Fibroblast of pulmonary artery (primary cell): Measurements from ENCODE around the gene C10orf71.

Experiments
- DNase-seq: peaks from one replicate; pipeline ENCODE4 v3.0.0-alpha.2; 2010; ENCODE audit warnings: low read depth
- H3K4me3 ChIP-seq: replicated peaks from 2 replicates; pipeline ENCODE4 v1.5.1; 2011; ENCODE audit warnings: low read depth, mild to moderate bottlenecking, control low read depth, low read length, moderate library complexity
- TF ChIP-seq, protein P1 (sequence below): IDR thresholded peaks from 2 replicates; pipeline ENCODE4 v1.5.1; 2011; ENCODE audit warnings: mild to moderate bottlenecking, control low read depth, low read length, inconsistent platforms; ENCODE audit errors: missing control alignments

Gene C10orf71

DNA sequence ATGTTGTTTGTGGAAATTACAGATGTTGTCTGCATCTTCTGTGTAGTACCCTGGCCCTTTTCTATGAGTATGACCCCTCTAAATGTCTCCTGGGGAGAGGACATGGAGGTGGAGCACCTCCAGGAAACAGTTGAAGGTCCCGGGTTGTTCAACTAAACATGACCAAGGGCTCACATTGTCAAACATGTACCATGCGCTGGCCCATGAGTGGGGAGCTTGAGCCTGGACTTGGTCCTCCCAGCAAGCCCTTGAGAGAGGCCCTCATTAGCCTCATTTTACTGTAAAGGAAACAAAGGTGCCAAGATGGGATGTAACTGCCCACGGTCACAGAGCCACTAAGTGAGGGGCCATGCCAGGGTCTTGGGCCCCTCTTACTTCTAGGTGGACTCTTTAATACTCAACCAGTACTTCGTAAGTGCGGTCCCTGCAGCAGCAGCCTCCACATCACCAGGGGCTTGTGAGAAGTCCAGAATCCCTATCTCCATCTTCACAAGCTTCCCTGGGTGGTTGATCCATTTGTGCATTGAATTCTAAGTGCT, 31.2 kb downstream of the C10orf71 start:
- TF ChIP-seq, protein P1, sequence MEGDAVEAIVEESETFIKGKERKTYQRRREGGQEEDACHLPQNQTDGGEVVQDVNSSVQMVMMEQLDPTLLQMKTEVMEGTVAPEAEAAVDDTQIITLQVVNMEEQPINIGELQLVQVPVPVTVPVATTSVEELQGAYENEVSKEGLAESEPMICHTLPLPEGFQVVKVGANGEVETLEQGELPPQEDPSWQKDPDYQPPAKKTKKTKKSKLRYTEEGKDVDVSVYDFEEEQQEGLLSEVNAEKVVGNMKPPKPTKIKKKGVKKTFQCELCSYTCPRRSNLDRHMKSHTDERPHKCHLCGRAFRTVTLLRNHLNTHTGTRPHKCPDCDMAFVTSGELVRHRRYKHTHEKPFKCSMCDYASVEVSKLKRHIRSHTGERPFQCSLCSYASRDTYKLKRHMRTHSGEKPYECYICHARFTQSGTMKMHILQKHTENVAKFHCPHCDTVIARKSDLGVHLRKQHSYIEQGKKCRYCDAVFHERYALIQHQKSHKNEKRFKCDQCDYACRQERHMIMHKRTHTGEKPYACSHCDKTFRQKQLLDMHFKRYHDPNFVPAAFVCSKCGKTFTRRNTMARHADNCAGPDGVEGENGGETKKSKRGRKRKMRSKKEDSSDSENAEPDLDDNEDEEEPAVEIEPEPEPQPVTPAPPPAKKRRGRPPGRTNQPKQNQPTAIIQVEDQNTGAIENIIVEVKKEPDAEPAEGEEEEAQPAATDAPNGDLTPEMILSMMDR: no peak
- DNase-seq: no peak
- H3K4me3 ChIP-seq: no peak overlapping the region

DNA sequence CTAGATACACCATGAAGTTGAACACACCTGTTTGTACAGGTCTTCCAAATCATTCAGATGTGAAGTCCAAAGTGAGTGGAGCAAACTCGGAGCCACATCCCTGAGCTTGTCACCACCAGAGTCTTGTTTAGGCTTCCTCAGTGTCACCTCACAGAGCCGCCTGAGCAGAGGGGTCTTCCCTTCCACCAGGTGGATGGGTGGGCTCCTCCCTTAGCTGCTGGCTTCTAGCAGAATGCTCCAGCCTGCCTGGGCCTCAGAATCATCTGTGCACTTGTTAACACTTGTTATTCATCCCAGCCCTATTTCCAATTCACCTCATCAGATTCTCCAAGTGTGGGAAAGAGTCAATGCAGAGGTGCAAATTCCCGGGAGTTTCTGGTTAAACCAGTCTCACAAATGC, 32.5 kb downstream of the C10orf71 start:
- no peak overlapping the region for H3K4me3 ChIP-seq
- TF ChIP-seq, protein P1: no peak
- no peak for DNase-seq

DNA sequence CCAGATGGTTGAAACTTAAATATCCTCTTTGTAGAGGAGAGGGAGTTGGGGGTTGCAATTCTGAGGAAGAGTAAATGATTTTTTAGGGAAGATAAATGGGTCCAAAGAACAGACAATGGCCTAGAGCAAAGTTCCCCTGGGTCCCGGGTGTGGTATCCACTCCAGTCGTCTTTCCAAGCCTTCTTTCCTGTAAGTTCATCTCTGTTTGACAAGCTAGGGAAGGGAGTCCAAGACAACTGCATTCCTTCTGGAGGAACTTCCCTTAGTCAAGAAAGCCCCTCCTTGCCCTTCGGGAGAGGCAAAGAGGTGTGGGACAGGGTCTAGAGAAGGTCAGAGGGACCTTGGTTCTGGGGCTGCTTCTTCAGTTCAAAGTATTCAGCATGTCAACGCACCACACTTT, 33.4 kb downstream of the C10orf71 start:
- H3K4me3 ChIP-seq: no peak overlapping the region
- TF ChIP-seq, protein P1: no peak
- no peak for DNase-seq

DNA sequence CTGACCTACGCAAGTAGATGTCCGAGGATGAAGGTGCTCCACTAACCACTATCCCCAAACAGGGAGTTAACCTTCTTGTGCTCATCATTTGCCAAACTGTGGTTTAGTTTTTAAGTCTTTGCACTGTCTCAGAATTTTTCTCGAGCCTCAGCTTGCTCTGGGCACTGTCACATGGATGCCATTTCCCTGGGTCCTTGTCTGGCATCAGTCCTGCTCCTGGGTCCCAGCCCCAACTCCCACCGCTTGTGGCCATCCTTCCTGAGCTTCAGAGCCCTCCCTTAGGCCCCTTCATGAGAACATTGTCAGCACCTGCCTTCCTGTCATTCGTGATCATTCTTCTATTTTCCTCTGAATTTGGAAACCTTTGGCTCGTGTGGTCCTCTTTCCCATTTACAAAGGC, 33.8 kb downstream of the C10orf71 start:
- no peak overlapping the region for H3K4me3 ChIP-seq
- TF ChIP-seq, protein P1: no peak
- DNase-seq: no peak

DNA sequence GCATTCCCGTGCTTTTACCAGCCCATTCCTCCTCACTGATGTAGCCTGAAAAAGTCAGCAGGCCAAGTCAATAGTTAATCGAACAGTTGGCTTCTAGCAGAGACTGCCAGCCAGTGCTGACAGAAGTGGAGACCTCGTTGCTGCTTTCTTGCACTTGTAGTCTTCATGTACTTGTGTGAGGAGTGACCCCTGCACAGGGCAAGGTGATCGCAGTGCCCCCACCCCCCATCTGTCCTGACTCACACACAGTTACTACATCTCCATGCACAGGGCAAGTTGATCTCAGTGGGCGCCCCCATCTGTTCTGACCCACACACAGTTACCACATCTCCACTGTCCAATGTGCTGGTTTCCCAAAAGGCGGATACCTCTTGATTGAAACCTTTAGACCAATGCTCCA, 34.2 kb downstream of the C10orf71 start:
- DNase-seq: no peak
- TF ChIP-seq, protein P1: no peak
- no peak overlapping the region for H3K4me3 ChIP-seq

DNA sequence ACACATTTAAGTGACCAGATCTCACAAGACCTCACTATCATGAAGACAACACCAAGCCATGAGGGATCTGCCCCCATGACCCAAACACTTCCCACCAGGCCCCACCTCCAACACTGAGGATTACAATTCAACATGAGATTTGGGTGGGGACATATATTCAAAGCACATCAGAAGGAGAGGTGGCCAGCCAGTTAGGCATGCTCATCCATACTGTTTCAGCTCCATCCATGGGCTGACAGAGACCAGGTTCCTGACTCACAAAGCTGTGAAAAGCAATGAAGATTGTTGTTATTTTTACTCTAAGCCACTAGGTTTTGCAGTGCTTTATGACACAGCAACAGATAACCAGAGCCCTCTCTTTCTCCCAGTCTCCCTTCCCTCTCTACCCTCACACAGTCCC, 36.0 kb downstream of the C10orf71 start:
- no peak for DNase-seq
- TF ChIP-seq, protein P1: no peak
- H3K4me3 ChIP-seq: no peak overlapping the region

DNA sequence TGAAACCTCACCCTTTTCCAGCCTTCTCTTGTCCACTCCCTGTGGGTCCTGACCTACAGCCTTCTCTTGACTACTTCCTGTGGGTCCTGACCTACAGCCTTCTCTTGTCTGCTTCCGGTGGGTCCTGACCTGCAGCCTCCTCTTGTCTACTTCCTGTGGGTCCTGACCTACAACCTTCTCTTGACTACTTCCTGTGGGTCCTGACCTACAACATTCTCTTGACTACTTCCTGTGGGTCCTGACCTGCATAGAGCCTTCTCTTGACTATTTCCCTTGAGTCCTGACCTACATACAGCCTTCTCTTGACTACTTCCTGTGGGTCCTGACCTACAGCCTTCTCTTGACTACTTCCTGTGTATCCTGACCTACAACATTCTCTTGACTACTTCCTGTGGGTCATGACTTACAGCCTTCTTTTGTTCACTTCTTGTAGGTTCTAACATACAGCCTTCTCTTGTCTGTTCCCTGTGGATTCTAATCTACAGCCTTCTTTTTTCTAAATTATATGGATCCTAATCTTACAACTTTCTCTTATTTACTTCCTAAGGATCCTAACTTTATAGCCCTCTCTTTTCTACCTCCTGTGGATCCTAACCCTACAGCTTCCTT, 36.5 kb downstream of the C10orf71 start:
- no peak overlapping the region for H3K4me3 ChIP-seq
- TF ChIP-seq, protein P1: no peak
- no peak for DNase-seq
